BE2C (cell line): ENCODE results near the gene RTF1.

Experiments
- DNase-seq: peaks from one replicate; pipeline ENCODE4 v3.0.0-alpha.2; 2020
- H3K27me3 ChIP-seq: fragments of 250-450 bp; sonication (Bioruptor Pico); 2 replicates; pipeline ENCODE4 v1.5.1; 2020; ENCODE audit warnings: mild to moderate bottlenecking
- H3K36me3 ChIP-seq: fragments of 250-450 bp; sonication (Bioruptor Pico); 2 replicates; pipeline ENCODE4 v1.5.1; 2020; ENCODE audit warnings: mild to moderate bottlenecking
- H3K4me1 ChIP-seq: fragments of 250-450 bp; sonication (Bioruptor Pico); 2 replicates; pipeline ENCODE4 v1.5.1; 2020
- H3K4me3 ChIP-seq: 2 replicates; pipeline ENCODE4 v1.5.1; 2011; ENCODE audit warnings: low read depth, low read length
- H3K9me3 ChIP-seq: fragments of 250-450 bp; sonication (Bioruptor Pico); 2 replicates; pipeline ENCODE4 v1.5.1; 2020
- TF ChIP-seq, protein P1 (sequence below): IDR thresholded peaks from 2 replicates; pipeline ENCODE4 v1.5.1; 2012; ENCODE audit warnings: mild to moderate bottlenecking, low read depth, low read length

The RTF1 gene

DNA sequence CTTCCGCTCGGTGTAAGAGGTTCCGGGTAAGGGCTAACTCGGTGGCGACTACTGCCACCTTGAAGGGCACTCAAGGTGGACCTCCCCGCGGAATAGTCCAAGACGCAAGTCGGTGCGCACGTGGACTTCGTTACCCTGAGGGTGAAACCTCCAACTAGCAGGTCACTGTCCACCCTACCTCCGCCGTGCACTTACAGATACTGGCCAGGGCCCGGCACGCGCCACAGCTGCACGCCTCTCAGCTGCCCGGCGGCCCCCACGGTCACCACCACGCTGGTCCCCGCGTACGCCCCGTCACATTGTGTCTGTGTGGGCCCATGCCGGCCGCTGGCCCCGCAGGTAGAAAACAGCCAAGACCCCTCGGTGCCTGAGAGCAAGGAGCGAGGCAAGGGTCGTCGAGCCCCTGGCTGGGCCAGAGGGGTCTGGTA, 95.6 kb downstream of the RTF1 start:
- TF ChIP-seq, protein P1, sequence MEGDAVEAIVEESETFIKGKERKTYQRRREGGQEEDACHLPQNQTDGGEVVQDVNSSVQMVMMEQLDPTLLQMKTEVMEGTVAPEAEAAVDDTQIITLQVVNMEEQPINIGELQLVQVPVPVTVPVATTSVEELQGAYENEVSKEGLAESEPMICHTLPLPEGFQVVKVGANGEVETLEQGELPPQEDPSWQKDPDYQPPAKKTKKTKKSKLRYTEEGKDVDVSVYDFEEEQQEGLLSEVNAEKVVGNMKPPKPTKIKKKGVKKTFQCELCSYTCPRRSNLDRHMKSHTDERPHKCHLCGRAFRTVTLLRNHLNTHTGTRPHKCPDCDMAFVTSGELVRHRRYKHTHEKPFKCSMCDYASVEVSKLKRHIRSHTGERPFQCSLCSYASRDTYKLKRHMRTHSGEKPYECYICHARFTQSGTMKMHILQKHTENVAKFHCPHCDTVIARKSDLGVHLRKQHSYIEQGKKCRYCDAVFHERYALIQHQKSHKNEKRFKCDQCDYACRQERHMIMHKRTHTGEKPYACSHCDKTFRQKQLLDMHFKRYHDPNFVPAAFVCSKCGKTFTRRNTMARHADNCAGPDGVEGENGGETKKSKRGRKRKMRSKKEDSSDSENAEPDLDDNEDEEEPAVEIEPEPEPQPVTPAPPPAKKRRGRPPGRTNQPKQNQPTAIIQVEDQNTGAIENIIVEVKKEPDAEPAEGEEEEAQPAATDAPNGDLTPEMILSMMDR = no peak
- Histone ChIP-seq H3K27me3 (no peaks in the 10 kb centered on the region), H3K4me3 (peak overlapping the region; percentile 74), H3K9me3 (no peaks in the 10 kb centered on the region), H3K36me3 (peaks cover 11% of the 10 kb centered on the region), H3K4me1 (no peaks in the 10 kb centered on the region)
- no peak for DNase-seq

DNA sequence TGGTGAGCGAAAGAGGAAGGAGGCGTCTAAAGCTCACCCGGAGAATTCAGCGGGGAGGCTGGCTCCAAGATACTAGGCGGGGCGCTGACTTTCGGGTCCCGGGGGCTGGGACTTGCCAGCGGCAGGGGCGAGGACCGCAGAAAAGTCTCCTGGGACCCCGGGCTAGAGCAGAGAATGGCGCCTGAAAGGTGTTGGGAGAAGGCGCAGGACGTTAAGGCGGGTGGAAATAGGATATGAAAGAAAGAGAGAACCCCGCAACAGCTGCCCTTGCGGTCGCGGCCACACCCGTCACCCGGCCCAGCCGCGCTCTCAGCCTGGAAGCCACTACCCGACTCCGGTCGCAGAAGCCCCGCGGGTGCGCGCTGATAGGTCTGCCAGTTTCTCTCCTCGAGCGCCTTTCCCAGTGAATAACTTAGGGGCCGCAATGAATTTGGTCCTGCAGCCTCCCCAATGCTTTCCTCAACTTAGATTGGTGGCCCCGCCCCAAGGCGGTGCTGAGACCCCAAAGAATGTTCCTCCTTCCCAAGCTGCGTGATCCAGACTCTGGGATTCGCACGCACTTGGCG, 96.1 kb downstream of the RTF1 start:
- TF ChIP-seq, protein P1 = no peak
- Histone ChIP-seq H3K27me3 (no peaks in the 10 kb centered on the region), H3K4me3 (peak overlapping the region; percentile 74), H3K9me3 (no peaks in the 10 kb centered on the region), H3K36me3 (peaks cover 14% of the 10 kb centered on the region), H3K4me1 (no peaks in the 10 kb centered on the region)
- DNase-seq = peak; percentile 65

DNA sequence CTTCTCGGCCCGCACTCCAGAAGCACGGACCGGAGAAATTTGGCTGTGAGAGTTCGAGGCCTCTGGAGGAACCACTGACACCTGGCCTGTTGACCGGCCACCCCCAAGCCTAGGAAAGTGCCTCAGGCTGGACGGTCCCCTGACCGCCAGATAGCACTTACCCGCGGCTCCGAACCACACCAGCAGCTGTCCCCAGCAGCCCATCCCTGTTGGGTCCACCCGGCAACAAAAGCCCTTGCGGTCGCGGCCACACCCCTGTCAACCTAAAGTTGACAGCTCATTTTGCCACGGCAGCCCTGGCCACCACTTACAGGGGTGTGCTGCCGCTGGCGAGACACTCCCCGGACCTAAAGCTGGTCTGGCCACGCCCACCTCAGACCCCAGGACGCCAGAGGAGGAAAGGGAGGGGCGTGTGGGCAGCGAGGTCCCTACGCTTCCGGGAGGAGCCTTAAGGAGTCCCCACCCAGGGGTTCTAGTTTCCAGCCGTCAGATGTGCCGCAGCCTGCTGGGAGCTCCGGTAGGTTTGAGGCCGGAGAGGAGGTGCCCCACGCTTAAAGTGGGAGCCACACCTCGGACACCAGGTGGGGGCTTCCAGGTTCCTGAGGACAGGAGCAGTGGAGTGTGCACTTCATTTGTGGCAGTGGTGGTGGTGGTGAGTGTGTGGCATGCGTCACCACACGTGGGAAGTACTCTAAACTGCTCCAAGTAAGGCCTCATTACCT, 96.8 kb downstream of the RTF1 start, which contains the start of gene LTK:
Gene LTK, minus strand, starts transcription at position 322 of the 722 bp plus-strand sequence. Its CDS starts 118 bp downstream, at position 204.
- no peaks in the 10 kb centered on the region for H3K9me3 ChIP-seq
- H3K36me3 ChIP-seq = peaks cover 14% of the 10 kb centered on the region
- peak; percentile 84 for DNase-seq
- H3K4me1 ChIP-seq = no peaks in the 10 kb centered on the region
- H3K27me3 ChIP-seq = no peaks in the 10 kb centered on the region
- peak within 1 kb of the TSS; percentile 74 for H3K4me3 ChIP-seq
- TF ChIP-seq, protein P1 = no peak

DNA sequence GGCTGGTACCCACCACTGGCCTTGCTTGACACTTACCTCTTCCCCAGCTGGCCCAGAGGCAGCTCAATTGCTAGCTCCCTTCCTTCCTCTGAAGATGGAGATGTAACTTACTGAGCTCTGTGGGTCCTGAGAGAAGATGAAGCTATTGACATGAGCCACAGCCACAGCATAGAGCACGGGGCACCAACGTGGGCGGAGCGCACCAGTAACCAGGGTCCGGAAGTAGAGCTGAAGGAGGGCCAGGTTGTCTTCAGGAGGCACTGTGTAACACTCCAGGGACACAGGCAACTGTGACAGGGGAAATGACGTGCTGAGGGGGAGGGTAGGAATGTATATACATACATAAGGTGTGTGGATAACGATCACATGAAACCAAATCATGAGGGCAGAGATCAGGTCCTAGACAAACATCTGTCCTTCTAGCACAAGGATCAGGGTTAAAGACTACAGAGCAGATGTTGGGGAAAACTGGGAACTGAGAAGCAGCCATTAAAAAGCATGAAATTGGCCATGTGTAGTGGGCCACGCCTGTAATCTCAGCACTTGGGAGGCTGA, 101.1 kb downstream of the RTF1 start:
- no peak overlapping the region for H3K4me3 ChIP-seq

DNA sequence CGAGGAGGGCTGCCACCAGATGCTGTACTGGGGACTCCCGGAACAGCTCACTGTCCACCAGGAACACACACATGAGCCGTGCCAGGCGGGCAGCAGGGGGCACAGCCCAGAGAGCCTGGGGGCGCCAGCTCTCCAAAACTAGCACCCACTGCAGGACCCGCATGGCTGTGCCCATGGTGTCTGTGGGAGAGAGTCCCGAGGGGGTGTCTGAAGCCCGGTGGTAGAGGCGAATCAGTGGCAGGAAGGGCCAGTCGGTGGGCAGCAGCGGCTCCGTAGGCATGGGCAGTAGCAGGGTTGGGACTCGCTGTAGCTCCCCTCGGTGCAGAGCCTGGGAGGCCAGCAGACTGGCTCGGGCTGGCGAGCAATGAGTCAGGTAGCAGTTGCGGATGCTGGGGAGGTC, 103.7 kb downstream of the RTF1 start:
- H3K4me3 ChIP-seq = no peak overlapping the region
- no peak for DNase-seq
- no peaks in the 10 kb centered on the region for H3K9me3 ChIP-seq
- TF ChIP-seq, protein P1 = no peak
- no peaks in the 10 kb centered on the region for H3K27me3 ChIP-seq
- H3K36me3 ChIP-seq = peaks cover 20% of the 10 kb centered on the region
- no peaks in the 10 kb centered on the region for H3K4me1 ChIP-seq

More for the DNA sequence above, 101.1 kb downstream of the RTF1 start:
- no peaks in the 10 kb centered on the region for H3K9me3 ChIP-seq
- H3K4me1 ChIP-seq = no peaks in the 10 kb centered on the region
- peaks cover 23% of the 10 kb centered on the region for H3K36me3 ChIP-seq
- TF ChIP-seq, protein P1 = no peak
- no peaks in the 10 kb centered on the region for H3K27me3 ChIP-seq
- DNase-seq = no peak

DNA sequence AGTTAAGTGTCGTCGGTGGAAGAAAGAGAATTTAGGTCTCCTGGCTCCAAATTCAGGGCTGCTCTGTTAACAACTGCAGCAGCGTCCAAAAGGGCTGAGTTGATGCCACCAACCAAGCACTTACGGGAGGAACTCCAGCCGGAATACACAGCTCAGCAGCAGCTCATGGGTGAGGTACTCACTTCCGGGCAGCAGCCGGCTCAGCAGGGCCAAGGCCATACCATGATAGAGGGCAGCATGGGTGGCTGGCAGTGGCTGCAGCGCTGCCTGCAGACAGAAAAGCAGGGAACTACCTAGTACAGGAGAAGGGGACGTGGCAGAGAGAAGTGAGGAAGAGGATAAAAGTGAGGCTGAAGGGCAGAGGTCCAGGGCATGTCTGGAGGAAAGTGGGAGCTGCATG, 104.7 kb downstream of the RTF1 start:
- no peak overlapping the region for H3K4me3 ChIP-seq
- no peaks in the 10 kb centered on the region for H3K4me1 ChIP-seq
- TF ChIP-seq, protein P1 = no peak
- H3K36me3 ChIP-seq = peaks cover 28% of the 10 kb centered on the region
- DNase-seq = no peak
- H3K9me3 ChIP-seq = no peaks in the 10 kb centered on the region
- no peaks in the 10 kb centered on the region for H3K27me3 ChIP-seq
